ENCODE results near the gene PRKCZ.

The PRKCZ gene

DNA sequence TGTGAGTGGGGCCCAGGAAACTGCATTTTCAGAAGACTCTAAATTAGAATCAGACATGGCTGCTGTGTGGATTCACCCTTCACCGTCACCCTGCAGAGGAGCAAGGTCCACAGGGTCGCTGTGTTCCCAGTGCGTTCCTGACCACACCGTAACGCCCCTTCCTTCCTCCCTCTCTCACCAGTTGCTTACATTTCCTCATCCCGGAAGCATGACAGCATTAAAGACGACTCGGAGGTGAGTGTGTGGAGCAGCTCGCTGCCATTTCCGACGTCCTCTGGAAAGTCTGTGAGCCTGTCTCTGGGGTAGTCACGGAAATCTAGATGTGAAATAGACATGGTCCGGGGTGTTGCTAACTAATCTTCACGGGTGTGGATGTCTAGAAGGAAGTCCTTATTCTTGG, 98.5 kb downstream of the PRKCZ start:
- no peaks in the 10 kb centered on the region for H3K27me3 ChIP-seq (ENCODE audit: control insufficient read depth, insufficient read depth, low read length)
- H3K9me3 ChIP-seq (ENCODE audit: control insufficient read depth, low read length) = no peaks in the 10 kb centered on the region
- no peak overlapping the region for H3K9ac ChIP-seq (ENCODE audit: low read length)
- no peaks in the 10 kb centered on the region for H3K4me1 ChIP-seq (ENCODE audit: control insufficient read depth, insufficient read depth, low read length)
- H3K4me3 ChIP-seq (ENCODE audit: low read length) = no peak overlapping the region
- peaks cover 4% of the 10 kb centered on the region for H3K36me3 ChIP-seq (ENCODE audit: control insufficient read depth, insufficient read depth, low read length)

DNA sequence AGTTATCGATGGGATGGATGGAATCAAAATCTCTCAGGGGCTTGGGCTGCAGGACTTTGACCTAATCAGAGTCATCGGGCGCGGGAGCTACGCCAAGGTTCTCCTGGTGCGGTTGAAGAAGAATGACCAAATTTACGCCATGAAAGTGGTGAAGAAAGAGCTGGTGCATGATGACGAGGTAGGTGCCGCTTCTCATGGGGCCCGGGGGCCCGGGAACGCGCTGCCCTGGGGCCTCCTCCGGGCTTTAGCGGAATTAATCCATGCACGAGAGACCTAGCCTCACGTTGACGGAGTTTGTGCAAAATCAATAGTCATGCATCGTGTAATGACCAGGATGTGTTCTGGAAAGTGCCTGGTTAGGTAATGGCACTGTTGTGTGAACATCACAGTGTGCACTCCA, 100.6 kb downstream of the PRKCZ start:
- Histone ChIP-seq H3K4me3 (ENCODE audit: low read length) (no peak overlapping the region), H3K4me1 (ENCODE audit: control insufficient read depth, insufficient read depth, low read length) (no peaks in the 10 kb centered on the region), H3K36me3 (ENCODE audit: control insufficient read depth, insufficient read depth, low read length) (peaks cover 7% of the 10 kb centered on the region), H3K9me3 (ENCODE audit: control insufficient read depth, low read length) (no peaks in the 10 kb centered on the region), H3K9ac (ENCODE audit: low read length) (no peak overlapping the region), H3K27me3 (ENCODE audit: control insufficient read depth, insufficient read depth, low read length) (no peaks in the 10 kb centered on the region)

- Histone ChIP-seq H3K27me3 (ENCODE audit: control insufficient read depth, insufficient read depth, low read length) (no peaks in the 10 kb centered on the region), H3K9ac (ENCODE audit: low read length) (no peak overlapping the region), H3K9me3 (ENCODE audit: control insufficient read depth, low read length) (no peaks in the 10 kb centered on the region), H3K4me1 (ENCODE audit: control insufficient read depth, insufficient read depth, low read length) (no peaks in the 10 kb centered on the region), H3K4me3 (ENCODE audit: low read length) (no peak overlapping the region), H3K36me3 (ENCODE audit: control insufficient read depth, insufficient read depth, low read length) (peaks cover 4% of the 10 kb centered on the region)
Observed at GRCh38 chr1:2151252-2151651, 101.0 kb downstream of the PRKCZ start.

GRCh38 chr1:2151911-2152310, 101.7 kb downstream of the PRKCZ start:
- no peaks in the 10 kb centered on the region for H3K4me1 ChIP-seq (ENCODE audit: control insufficient read depth, insufficient read depth, low read length)
- no peaks in the 10 kb centered on the region for H3K27me3 ChIP-seq (ENCODE audit: control insufficient read depth, insufficient read depth, low read length)
- H3K9ac ChIP-seq (ENCODE audit: low read length) = no peak overlapping the region
- no peaks in the 10 kb centered on the region for H3K9me3 ChIP-seq (ENCODE audit: control insufficient read depth, low read length)
- no peak overlapping the region for H3K4me3 ChIP-seq (ENCODE audit: low read length)
- H3K36me3 ChIP-seq (ENCODE audit: control insufficient read depth, insufficient read depth, low read length) = peaks cover 4% of the 10 kb centered on the region

GRCh38 chr1:2152954-2153353, 102.7 kb downstream of the PRKCZ start:
- Histone ChIP-seq H3K36me3 (ENCODE audit: control insufficient read depth, insufficient read depth, low read length) (peaks cover 4% of the 10 kb centered on the region), H3K4me3 (ENCODE audit: low read length) (no peak overlapping the region)

GRCh38 chr1:2154022-2154421, 103.8 kb downstream of the PRKCZ start:
- H3K9ac ChIP-seq (ENCODE audit: low read length) = no peak overlapping the region
- no peaks in the 10 kb centered on the region for H3K9me3 ChIP-seq (ENCODE audit: control insufficient read depth, low read length)
- peaks cover 4% of the 10 kb centered on the region for H3K36me3 ChIP-seq (ENCODE audit: control insufficient read depth, insufficient read depth, low read length)
- no peak overlapping the region for H3K4me3 ChIP-seq (ENCODE audit: low read length)
- no peaks in the 10 kb centered on the region for H3K4me1 ChIP-seq (ENCODE audit: control insufficient read depth, insufficient read depth, low read length)
- H3K27me3 ChIP-seq (ENCODE audit: control insufficient read depth, insufficient read depth, low read length) = no peaks in the 10 kb centered on the region

More at GRCh38 chr1:2152954-2153353, 102.7 kb downstream of the PRKCZ start:
- H3K27me3 ChIP-seq (ENCODE audit: control insufficient read depth, insufficient read depth, low read length) = no peaks in the 10 kb centered on the region
- no peaks in the 10 kb centered on the region for H3K9me3 ChIP-seq (ENCODE audit: control insufficient read depth, low read length)
- H3K4me1 ChIP-seq (ENCODE audit: control insufficient read depth, insufficient read depth, low read length) = no peaks in the 10 kb centered on the region
- no peak overlapping the region for H3K9ac ChIP-seq (ENCODE audit: low read length)

GRCh38 chr1:2155147-2155598, 105.0 kb downstream of the PRKCZ start:
- peaks cover 4% of the 10 kb centered on the region for H3K36me3 ChIP-seq (ENCODE audit: control insufficient read depth, insufficient read depth, low read length)
- H3K27me3 ChIP-seq (ENCODE audit: control insufficient read depth, insufficient read depth, low read length) = no peaks in the 10 kb centered on the region
- no peaks in the 10 kb centered on the region for H3K4me1 ChIP-seq (ENCODE audit: control insufficient read depth, insufficient read depth, low read length)
- no peak overlapping the region for H3K9ac ChIP-seq (ENCODE audit: low read length)
- H3K4me3 ChIP-seq (ENCODE audit: low read length) = no peak overlapping the region
- H3K9me3 ChIP-seq (ENCODE audit: control insufficient read depth, low read length) = no peaks in the 10 kb centered on the region

DNA sequence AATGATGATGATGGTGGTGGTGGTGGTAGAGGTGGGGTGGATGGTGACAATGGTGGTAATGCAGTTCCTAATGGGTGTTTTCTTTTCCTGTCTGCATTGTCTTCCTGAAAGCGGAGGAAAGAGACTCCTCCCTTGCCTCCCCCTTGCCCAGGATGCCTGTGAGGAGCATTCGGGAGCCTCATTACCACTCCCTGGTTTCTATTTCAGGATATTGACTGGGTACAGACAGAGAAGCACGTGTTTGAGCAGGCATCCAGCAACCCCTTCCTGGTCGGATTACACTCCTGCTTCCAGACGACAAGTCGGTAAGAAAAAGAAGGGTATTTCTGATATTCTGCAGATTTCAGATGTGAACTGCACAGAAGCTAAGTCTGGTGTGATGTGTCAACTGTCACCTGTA, 105.6 kb downstream of the PRKCZ start:
- Histone ChIP-seq H3K4me3 (ENCODE audit: low read length) (no peak overlapping the region), H3K4me1 (ENCODE audit: control insufficient read depth, insufficient read depth, low read length) (no peaks in the 10 kb centered on the region), H3K9me3 (ENCODE audit: control insufficient read depth, low read length) (no peaks in the 10 kb centered on the region), H3K9ac (ENCODE audit: low read length) (no peak overlapping the region), H3K27me3 (ENCODE audit: control insufficient read depth, insufficient read depth, low read length) (no peaks in the 10 kb centered on the region), H3K36me3 (ENCODE audit: control insufficient read depth, insufficient read depth, low read length) (peaks cover 4% of the 10 kb centered on the region)

DNA sequence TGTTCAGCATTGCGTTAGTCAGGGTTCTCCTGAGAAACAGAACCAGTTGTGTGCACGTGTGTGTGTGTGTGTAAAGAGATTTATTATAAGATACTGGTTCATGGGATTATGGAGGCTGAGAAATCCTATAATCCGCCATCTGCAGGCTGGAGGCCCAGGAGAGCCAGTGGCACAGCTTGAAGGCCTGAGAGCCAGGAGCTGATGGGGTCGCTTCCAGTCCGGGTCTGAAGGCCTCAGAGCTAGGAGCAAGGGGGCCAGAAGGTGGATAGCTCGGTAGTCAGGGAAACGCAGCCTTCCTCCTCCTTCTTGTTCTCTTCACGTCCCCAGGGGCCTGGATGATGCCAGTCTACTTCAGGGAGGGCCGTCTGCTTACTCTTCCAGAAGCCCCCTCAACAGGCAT, 106.7 kb downstream of the PRKCZ start:
- Histone ChIP-seq H3K27me3 (ENCODE audit: control insufficient read depth, insufficient read depth, low read length) (no peaks in the 10 kb centered on the region), H3K4me3 (ENCODE audit: low read length) (no peak overlapping the region), H3K9me3 (ENCODE audit: control insufficient read depth, low read length) (no peaks in the 10 kb centered on the region), H3K4me1 (ENCODE audit: control insufficient read depth, insufficient read depth, low read length) (no peaks in the 10 kb centered on the region), H3K36me3 (ENCODE audit: control insufficient read depth, insufficient read depth, low read length) (peaks cover 4% of the 10 kb centered on the region), H3K9ac (ENCODE audit: low read length) (no peak overlapping the region)

GRCh38 chr1:2157856-2158255, 107.6 kb downstream of the PRKCZ start:
- Histone ChIP-seq H3K9me3 (ENCODE audit: control insufficient read depth, low read length) (no peaks in the 10 kb centered on the region), H3K4me1 (ENCODE audit: control insufficient read depth, insufficient read depth, low read length) (no peaks in the 10 kb centered on the region), H3K27me3 (ENCODE audit: control insufficient read depth, insufficient read depth, low read length) (no peaks in the 10 kb centered on the region), H3K9ac (ENCODE audit: low read length) (no peak overlapping the region), H3K36me3 (ENCODE audit: control insufficient read depth, insufficient read depth, low read length) (peaks cover 4% of the 10 kb centered on the region), H3K4me3 (ENCODE audit: low read length) (no peak overlapping the region)

GRCh38 chr1:2158272-2158671, 108.1 kb downstream of the PRKCZ start:
- H3K4me3 ChIP-seq (ENCODE audit: low read length) = no peak overlapping the region
- H3K36me3 ChIP-seq (ENCODE audit: control insufficient read depth, insufficient read depth, low read length) = peaks cover 4% of the 10 kb centered on the region
- no peaks in the 10 kb centered on the region for H3K27me3 ChIP-seq (ENCODE audit: control insufficient read depth, insufficient read depth, low read length)
- no peaks in the 10 kb centered on the region for H3K9me3 ChIP-seq (ENCODE audit: control insufficient read depth, low read length)
- no peak overlapping the region for H3K9ac ChIP-seq (ENCODE audit: low read length)
- H3K4me1 ChIP-seq (ENCODE audit: control insufficient read depth, insufficient read depth, low read length) = no peaks in the 10 kb centered on the region

- peaks cover 4% of the 10 kb centered on the region for H3K36me3 ChIP-seq (ENCODE audit: control insufficient read depth, insufficient read depth, low read length)
- H3K4me1 ChIP-seq (ENCODE audit: control insufficient read depth, insufficient read depth, low read length) = no peaks in the 10 kb centered on the region
- H3K27me3 ChIP-seq (ENCODE audit: control insufficient read depth, insufficient read depth, low read length) = no peaks in the 10 kb centered on the region
- no peaks in the 10 kb centered on the region for H3K9me3 ChIP-seq (ENCODE audit: control insufficient read depth, low read length)
- H3K9ac ChIP-seq (ENCODE audit: low read length) = no peak overlapping the region
- H3K4me3 ChIP-seq (ENCODE audit: low read length) = no peak overlapping the region
Observed at GRCh38 chr1:2159124-2159523, 108.9 kb downstream of the PRKCZ start.
